ENCODE results near the gene CCDC57. TPM values are rescaled to one million over a fixed set of nuclear protein-coding genes. Genes with fewer than 3 reads are reported as not detected.

CCDC57 gene
- polyA plus RNA-seq, 1 donor from 2014 or later: 70.9 TPM

DNA sequence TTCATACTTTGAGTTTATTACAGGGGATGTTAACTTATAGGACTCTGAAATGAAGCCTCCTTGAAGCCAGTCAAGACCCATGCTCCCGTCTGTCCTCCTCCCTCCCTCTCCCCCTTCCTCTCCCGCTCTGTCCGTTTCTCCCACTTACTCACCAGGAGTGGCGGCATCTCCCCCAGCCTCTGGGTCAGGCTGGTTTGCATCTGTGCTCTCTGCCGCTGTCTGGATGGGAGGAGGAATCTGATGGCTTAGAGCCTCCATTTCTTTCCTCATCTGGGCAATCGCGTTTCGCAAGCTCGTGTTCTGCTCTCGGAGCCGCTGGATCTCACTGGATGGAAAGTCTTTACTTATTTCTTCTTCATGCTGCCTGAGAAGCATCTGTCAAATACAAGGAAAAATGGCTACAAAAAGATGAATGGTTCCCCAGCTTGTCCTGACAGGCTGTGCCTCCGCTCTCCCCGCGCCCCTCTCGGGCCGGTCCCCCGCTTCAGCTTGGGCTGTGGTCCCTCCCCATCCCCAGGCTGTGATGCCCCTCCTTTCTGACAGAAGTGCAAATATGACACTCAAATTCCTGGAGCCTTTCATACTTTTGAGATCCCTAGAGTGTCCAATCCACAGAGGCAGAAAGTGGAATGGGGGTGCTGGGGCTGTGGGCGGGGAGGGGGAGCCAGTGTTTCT lies 40.0 kb downstream of the CCDC57 start:
- no peak overlapping the region for H3K4me2 ChIP-seq (ENCODE audit: low read length)
- H3K27me3 ChIP-seq (ENCODE audit: insufficient read depth, low read depth, low read length): no peaks in the 10 kb centered on the region
- no peak overlapping the region for H3K9ac ChIP-seq (ENCODE audit: low read length)
- no peaks in the 10 kb centered on the region for H3F3A ChIP-seq (ENCODE audit: insufficient read depth, low read length, poor library complexity, severe bottlenecking)
- H2AFZ ChIP-seq (ENCODE audit: low read depth, low read length): no peak overlapping the region
- no peak overlapping the region for H3K4me3 ChIP-seq (ENCODE audit: low read length)
- no peaks in the 10 kb centered on the region for H3K36me3 ChIP-seq (ENCODE audit: insufficient read depth, low read length)
- H3K9me3 ChIP-seq (ENCODE audit: low read length): no peaks in the 10 kb centered on the region
- no peaks in the 10 kb centered on the region for H4K20me1 ChIP-seq (ENCODE audit: insufficient read depth)
- TF ChIP-seq EP300 (conservative IDR thresholded peaks at IDR 0.05; ENCODE audit: poor library complexity, severe bottlenecking) (no peak), MXI1 (conservative IDR thresholded peaks at IDR 0.05; ENCODE audit: poor library complexity, severe bottlenecking) (no peak), TAF1 (IDR thresholded peaks at IDR 0.05; ENCODE audit: low read depth) (no peak), POLR2AphosphoS5 (IDR thresholded peaks at IDR 0.05) (no peak), RAD21 (conservative IDR thresholded peaks at IDR 0.05) (no peak), SMC3 (conservative IDR thresholded peaks at IDR 0.05; ENCODE audit: poor library complexity) (no peak), EZH2 (IDR thresholded peaks at IDR 0.05; ENCODE audit: borderline replicate concordance, insufficient read depth, low read length, poor library complexity, severe bottlenecking) (no peak)
- TF ChIP-seq, protein P1, sequence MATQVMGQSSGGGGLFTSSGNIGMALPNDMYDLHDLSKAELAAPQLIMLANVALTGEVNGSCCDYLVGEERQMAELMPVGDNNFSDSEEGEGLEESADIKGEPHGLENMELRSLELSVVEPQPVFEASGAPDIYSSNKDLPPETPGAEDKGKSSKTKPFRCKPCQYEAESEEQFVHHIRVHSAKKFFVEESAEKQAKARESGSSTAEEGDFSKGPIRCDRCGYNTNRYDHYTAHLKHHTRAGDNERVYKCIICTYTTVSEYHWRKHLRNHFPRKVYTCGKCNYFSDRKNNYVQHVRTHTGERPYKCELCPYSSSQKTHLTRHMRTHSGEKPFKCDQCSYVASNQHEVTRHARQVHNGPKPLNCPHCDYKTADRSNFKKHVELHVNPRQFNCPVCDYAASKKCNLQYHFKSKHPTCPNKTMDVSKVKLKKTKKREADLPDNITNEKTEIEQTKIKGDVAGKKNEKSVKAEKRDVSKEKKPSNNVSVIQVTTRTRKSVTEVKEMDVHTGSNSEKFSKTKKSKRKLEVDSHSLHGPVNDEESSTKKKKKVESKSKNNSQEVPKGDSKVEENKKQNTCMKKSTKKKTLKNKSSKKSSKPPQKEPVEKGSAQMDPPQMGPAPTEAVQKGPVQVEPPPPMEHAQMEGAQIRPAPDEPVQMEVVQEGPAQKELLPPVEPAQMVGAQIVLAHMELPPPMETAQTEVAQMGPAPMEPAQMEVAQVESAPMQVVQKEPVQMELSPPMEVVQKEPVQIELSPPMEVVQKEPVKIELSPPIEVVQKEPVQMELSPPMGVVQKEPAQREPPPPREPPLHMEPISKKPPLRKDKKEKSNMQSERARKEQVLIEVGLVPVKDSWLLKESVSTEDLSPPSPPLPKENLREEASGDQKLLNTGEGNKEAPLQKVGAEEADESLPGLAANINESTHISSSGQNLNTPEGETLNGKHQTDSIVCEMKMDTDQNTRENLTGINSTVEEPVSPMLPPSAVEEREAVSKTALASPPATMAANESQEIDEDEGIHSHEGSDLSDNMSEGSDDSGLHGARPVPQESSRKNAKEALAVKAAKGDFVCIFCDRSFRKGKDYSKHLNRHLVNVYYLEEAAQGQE (IDR thresholded peaks at IDR 0.05; ENCODE audit: borderline replicate concordance): no peak
- TF ChIP-seq, protein P2, sequence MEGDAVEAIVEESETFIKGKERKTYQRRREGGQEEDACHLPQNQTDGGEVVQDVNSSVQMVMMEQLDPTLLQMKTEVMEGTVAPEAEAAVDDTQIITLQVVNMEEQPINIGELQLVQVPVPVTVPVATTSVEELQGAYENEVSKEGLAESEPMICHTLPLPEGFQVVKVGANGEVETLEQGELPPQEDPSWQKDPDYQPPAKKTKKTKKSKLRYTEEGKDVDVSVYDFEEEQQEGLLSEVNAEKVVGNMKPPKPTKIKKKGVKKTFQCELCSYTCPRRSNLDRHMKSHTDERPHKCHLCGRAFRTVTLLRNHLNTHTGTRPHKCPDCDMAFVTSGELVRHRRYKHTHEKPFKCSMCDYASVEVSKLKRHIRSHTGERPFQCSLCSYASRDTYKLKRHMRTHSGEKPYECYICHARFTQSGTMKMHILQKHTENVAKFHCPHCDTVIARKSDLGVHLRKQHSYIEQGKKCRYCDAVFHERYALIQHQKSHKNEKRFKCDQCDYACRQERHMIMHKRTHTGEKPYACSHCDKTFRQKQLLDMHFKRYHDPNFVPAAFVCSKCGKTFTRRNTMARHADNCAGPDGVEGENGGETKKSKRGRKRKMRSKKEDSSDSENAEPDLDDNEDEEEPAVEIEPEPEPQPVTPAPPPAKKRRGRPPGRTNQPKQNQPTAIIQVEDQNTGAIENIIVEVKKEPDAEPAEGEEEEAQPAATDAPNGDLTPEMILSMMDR (IDR thresholded peaks at IDR 0.05; ENCODE audit: poor library complexity, severe bottlenecking): no peak
- H3K79me2 ChIP-seq (replicated peaks; ENCODE audit: insufficient read depth, low read length): no peaks in the 10 kb centered on the region
- no peaks in the 10 kb centered on the region for H3K9me2 ChIP-seq (ENCODE audit: insufficient read depth, low read length)
- H3K27ac ChIP-seq (ENCODE audit: low read length): no peak overlapping the region

DNA sequence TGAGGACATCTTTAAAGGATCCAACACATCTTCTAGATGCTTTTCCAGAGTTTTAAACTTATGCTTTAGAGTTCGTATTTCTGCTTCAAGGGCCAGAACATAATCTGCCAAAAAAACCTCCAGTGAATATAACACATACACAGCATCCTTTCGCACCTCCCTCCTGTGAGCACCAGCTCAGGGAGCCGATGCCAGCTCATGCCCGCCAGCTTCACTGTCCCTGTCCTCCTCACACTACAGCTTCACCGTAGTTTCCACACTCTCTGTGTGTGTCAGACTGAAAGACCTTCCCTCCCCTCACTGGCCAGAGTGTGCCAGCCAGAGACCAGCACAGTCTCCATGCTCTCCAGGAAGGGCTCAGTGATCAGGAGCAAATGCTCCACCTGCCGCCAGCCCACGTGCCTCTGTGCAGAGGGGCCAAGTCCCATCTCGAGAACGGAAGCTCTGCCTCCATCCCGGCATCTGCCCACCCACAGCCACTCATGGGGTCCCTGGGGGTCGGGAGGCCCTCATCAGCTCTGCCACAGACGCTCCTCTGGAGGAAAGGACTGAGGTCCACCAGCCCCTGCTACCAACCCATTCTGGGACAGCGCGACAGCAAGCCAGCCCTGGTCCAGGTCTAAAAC lies 40.8 kb downstream of the CCDC57 start:
- no peak overlapping the region for H3K4me2 ChIP-seq (ENCODE audit: low read length)
- no peak overlapping the region for H3K4me3 ChIP-seq (ENCODE audit: low read length)
- no peaks in the 10 kb centered on the region for H3K36me3 ChIP-seq (ENCODE audit: insufficient read depth, low read length)

More for the DNA sequence above, 40.8 kb downstream of the CCDC57 start:
- Histone ChIP-seq H3F3A (ENCODE audit: insufficient read depth, low read length, poor library complexity, severe bottlenecking) (no peaks in the 10 kb centered on the region), H3K79me2 (replicated peaks; ENCODE audit: insufficient read depth, low read length) (no peaks in the 10 kb centered on the region), H4K20me1 (ENCODE audit: insufficient read depth) (no peaks in the 10 kb centered on the region), H3K9ac (ENCODE audit: low read length) (no peak overlapping the region), H3K9me2 (ENCODE audit: insufficient read depth, low read length) (no peaks in the 10 kb centered on the region), H3K27me3 (ENCODE audit: insufficient read depth, low read depth, low read length) (no peaks in the 10 kb centered on the region), H3K27ac (ENCODE audit: low read length) (no peak overlapping the region), H3K9me3 (ENCODE audit: low read length) (no peaks in the 10 kb centered on the region), H2AFZ (ENCODE audit: low read depth, low read length) (no peak overlapping the region)
- no peak for TF ChIP-seq EP300 (conservative IDR thresholded peaks at IDR 0.05; ENCODE audit: poor library complexity, severe bottlenecking)
- TF ChIP-seq POLR2AphosphoS5 (IDR thresholded peaks at IDR 0.05): no peak
- TF ChIP-seq MXI1 (conservative IDR thresholded peaks at IDR 0.05; ENCODE audit: poor library complexity, severe bottlenecking): no peak
- TF ChIP-seq, protein P1 (IDR thresholded peaks at IDR 0.05; ENCODE audit: borderline replicate concordance): no peak
- TF ChIP-seq EZH2 (IDR thresholded peaks at IDR 0.05; ENCODE audit: borderline replicate concordance, insufficient read depth, low read length, poor library complexity, severe bottlenecking): no peak
- TF ChIP-seq, protein P2 (IDR thresholded peaks at IDR 0.05; ENCODE audit: poor library complexity, severe bottlenecking): no peak

Data from neural cell (in vitro differentiated cells).